Stomach (tissue), 9 donors: ENCODE results near the gene PDE8B. TPM values are rescaled to one million over a fixed set of nuclear protein-coding genes. Genes with fewer than 3 reads are reported as not detected.

Source experiments
- DNase-seq, 2 donors: peaks; one replicate each; pipeline versions ENCODE4 v3.0.0 to v3.0.0-alpha.2; 2013 to 2019
- H3K27ac ChIP-seq, 5 donors: fragments of 200-600 bp in 4 of 5; sonication (generic) in 4 of 5; one replicate each; pipeline ENCODE4 v1.5.1; 2013 to 2019; ENCODE audit warnings: mild to moderate bottlenecking in 1 of 5, moderate library complexity in 1 of 5
- H3K27me3 ChIP-seq, 3 donors: fragments of 200-600 bp; sonication (generic); one replicate each; pipeline ENCODE4 v1.5.1; 2017 to 2019; ENCODE audit warnings: mixed run types in 1 of 3
- H3K36me3 ChIP-seq, 4 donors: fragments of 200-600 bp; sonication (generic); 1 replicate in 3 of 4; 2 replicates in 1 of 4; pipeline ENCODE4 v1.5.1; 2016 to 2019
- H3K4me1 ChIP-seq, 4 donors: fragments of 200-600 bp; sonication (generic); one replicate each; pipeline ENCODE4 v1.5.1; 2016 to 2019
- H3K4me3 ChIP-seq, 4 donors: fragments of 200-600 bp; sonication (generic) in 3 of 4; one replicate each; pipeline ENCODE4 v1.5.1; 2016 to 2019; ENCODE audit warnings: mild to moderate bottlenecking in 1 of 4
- H3K9me3 ChIP-seq, 4 donors: fragments of 200-600 bp; sonication (generic); one replicate each; pipeline ENCODE4 v1.5.1; 2016 to 2019
- EP300 ChIP-seq: sonication (generic); formaldehyde crosslinking; IDR thresholded peaks from one replicate; pipeline ENCODE4 v1.6.1; 2017; ENCODE audit warnings: antibody characterized with exemption
- POLR2A ChIP-seq, 4 donors: fragments of 450-650 bp; IDR thresholded peaks; one replicate each; pipeline ENCODE4 v1.6.1; 2016; ENCODE audit warnings: antibody characterized with exemption in 4 of 4, control low read depth in 2 of 4, mild to moderate bottlenecking in 1 of 4, moderate library complexity in 1 of 4
- POLR2AphosphoS5 ChIP-seq, 3 donors: sonication (generic); formaldehyde crosslinking; IDR thresholded peaks; one replicate each; pipeline ENCODE4 v1.6.1; 2016; ENCODE audit warnings: antibody characterized with exemption in 3 of 3
- WGBS, 5 donors: extraction: QIAGEN DNeasy Blood & Tissue Kit in 3 of 5; methylation state at CpG; one replicate each; pipeline versions ENCODE4 v1.1.5 to v1.1.7; 2013 to 2018; 5-methylcytosine and 5-hydroxymethylcytosine counted together
- intact Hi-C: fragments of 100-400 bp; cut with DNase I; formaldehyde crosslinking; loops from one replicate; pipeline ENCODE4 v1.15.1; 2023; ENCODE audit warnings: low total_unique reads
- polyA plus RNA-seq, 3 donors: library from polyadenylated mRNA; stranded (reverse); fragments of 200-250 nt; gene quantifications; one replicate each; pipeline ENCODE4 v1.2.3, GENCODE V29; 2013
- total RNA-seq, 5 donors: library from RNA; depleted of rRNA; stranded (reverse); fragments of >200 nt; gene quantifications; one replicate each; pipeline versions ENCODE4 v1.1.0 to v1.2.3, GENCODE V29; 2014 to 2016
- TF ChIP-seq, protein P1 (sequence below), 7 experiments: fragments of 450-650 bp in 4 of 7; fragments of 200-600 bp in 3 of 7; sonication (generic) in 3 of 7; IDR thresholded peaks; one replicate each; pipeline ENCODE4 v1.5.1; 2016 to 2019; ENCODE audit warnings: antibody characterized with exemption in 7 of 7, control low read depth in 2 of 7, mild to moderate bottlenecking in 1 of 7
- donor health status: healthy with polysubstance abuse.
- donor health status: Bipolar disorder and iron deficiency.
- donor health status: healthy.

Gene PDE8B
- total and polyA plus RNA-seq, 8 donors = 0.56 to 243 (median 3.5) TPM; not detected in 1

DNA sequence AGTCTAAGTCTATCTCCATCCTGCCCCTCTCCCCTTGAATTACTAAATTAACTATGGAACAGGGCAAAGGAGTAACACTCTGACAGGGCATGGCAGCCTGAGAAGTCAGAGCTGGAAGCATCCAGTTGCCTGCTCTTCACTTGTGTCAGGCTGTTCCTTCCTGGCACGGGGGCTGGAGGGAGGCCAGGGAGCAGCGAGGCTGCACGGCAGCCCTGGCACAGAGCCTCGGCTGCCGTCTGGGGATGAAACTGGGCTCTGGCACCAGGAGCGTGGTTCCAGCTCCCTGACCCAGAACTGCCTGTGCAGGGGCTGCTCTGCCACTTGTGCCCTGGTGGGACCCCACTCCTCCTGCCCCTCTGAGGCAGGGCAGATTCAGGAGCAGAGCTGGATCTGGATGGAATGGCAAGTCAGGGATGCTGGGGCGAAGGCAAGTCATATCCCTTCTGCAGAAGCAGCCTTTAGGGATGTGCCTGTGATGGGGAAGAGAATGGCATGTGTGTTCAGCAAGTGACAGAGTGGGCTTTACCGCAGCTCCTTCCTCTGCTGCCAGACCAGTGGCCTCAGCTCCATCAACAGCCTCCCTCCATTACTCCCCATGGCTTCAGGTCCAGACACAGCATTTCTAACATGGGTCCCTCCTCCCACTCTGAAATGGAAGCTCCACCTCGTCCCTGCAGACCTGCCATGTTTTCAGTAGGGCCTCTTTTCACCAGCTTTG lies 42.2 kb upstream of the PDE8B start:
- TF ChIP-seq POLR2A (IDR thresholded peaks at IDR 0.05) (no peak), POLR2AphosphoS5 (IDR thresholded peaks at IDR 0.05) (peak in 2 of 3 donors; percentile 5 to 20)
- peaks cover 9 to 25% (median 18%) of the 10 kb centered on the region in 4 donors for H3K4me1 ChIP-seq
- intact Hi-C loops = no loop called here
- DNase-seq = peak; percentile 62 to 80
- H3K4me3 ChIP-seq = no peak overlapping the region
- no peaks in the 10 kb centered on the region for H3K9me3 ChIP-seq
- H3K27me3 ChIP-seq = no peaks in the 10 kb centered on the region
- peak overlapping the region in 3 of 5 donors; percentile 5 to 62 (median 50) for H3K27ac ChIP-seq
- WGBS, 5 donors = 25 to 39% (median 30%) methylated on average over 9 of the region's 9 CpGs
- H3K36me3 ChIP-seq = no peaks in the 10 kb centered on the region

DNA sequence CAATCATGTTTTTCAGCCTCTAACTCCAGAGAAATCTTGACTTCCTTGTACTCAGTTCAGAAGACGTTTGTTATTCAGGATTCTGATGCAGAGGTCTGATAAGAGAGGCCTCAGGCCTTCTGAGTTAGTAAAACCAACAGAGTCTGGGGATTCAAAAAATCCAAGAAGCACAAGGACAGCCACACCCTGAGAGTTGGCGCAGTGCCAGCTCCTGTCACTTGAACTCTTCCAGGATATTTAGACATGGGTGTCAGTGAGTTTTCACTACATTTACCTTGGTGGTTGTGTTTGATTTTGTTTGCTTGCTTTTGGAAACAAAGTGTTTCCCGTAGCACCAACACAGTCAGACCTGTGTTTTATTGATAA lies 41.6 kb upstream of the PDE8B start:
- Histone ChIP-seq H3K27me3 (no peaks in the 10 kb centered on the region), H3K27ac (peak overlapping the region in 1 of 5 donors; percentile 62), H3K9me3 (no peaks in the 10 kb centered on the region), H3K4me3 (no peak overlapping the region), H3K36me3 (no peaks in the 10 kb centered on the region), H3K4me1 (peaks cover 9 to 25% (median 18%) of the 10 kb centered on the region in 4 donors)
- TF ChIP-seq, protein P1, sequence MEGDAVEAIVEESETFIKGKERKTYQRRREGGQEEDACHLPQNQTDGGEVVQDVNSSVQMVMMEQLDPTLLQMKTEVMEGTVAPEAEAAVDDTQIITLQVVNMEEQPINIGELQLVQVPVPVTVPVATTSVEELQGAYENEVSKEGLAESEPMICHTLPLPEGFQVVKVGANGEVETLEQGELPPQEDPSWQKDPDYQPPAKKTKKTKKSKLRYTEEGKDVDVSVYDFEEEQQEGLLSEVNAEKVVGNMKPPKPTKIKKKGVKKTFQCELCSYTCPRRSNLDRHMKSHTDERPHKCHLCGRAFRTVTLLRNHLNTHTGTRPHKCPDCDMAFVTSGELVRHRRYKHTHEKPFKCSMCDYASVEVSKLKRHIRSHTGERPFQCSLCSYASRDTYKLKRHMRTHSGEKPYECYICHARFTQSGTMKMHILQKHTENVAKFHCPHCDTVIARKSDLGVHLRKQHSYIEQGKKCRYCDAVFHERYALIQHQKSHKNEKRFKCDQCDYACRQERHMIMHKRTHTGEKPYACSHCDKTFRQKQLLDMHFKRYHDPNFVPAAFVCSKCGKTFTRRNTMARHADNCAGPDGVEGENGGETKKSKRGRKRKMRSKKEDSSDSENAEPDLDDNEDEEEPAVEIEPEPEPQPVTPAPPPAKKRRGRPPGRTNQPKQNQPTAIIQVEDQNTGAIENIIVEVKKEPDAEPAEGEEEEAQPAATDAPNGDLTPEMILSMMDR (IDR thresholded peaks at IDR 0.05) = no peak
- TF ChIP-seq POLR2A (IDR thresholded peaks at IDR 0.05) (no peak), EP300 (no peak), POLR2AphosphoS5 (IDR thresholded peaks at IDR 0.05) (no peak)
- peak; percentile 55 to 66 for DNase-seq
- intact Hi-C loops = no loop called here
- 27 to 39% (median 34%) methylated on average over 3 of the region's 3 CpGs for WGBS, 5 donors

DNA sequence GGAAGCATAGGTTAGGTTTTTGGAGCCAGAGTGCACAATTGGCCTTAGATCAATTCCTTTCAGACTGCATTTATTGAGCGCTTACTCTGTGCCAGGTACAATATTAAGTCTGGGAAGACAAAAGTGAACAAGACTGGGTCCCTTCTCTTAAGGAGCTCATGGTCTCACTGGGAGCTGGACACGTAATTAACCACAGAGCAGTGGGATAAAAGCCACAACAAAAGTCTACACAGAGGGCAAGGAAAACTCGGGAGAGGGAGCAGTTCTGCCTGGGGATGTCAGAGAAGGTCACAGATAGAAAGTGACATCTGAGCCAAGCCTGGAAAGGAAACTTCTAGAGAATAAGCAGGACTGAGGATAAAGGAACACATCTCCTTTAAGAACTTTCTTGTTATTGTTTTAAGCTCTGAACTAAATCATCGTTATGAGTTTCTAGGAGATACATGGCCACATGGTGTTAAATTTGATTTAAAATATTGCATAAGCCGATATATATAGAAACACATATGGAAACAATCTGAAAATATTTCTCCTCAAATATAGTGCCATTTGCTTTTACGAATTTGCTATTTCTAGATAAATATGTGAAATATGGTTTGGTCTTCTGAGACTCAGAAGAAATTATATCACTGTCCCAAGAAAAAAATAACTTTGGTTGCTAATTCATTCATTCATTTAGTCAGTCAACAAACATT lies 40.1 kb upstream of the PDE8B start:
- DNase-seq = no peak

DNA sequence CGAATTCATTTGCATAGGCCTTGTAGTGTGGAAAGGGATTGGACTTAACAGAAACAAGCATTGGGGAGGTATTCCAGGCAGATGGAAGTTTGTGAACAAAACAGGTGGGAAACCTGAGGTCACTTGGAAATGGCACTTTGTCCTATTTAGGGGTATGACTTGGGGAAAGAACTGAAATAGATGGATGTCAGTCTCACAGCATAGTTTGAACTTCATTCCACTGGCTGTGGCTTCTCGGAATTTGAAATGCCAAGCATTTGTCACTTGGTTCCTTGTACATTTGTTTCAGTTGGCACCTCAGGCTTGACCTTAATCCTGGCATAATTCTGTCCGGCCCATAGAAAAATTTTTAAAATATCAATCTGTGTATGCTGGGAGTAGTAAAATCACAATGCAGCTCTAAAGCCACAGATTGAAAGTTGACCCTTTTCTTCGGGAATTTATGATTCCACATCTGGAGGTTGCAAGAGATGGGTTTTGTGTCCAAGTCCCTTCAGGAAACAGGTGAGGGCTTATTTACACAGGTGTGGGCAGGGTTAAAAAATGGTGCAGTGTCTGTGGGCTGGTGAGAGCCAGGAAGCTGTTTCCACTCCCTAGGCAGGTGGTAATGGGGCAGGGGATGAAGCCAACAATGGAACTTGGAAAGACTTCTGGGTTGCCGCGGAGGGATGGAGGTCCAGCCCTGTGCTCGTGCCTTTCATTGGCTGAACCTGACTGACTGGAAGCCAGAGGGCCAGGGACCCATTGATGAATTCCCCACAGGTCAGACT lies 39.2 kb upstream of the PDE8B start:
- no peak overlapping the region for H3K27ac ChIP-seq
- H3K27me3 ChIP-seq = no peaks in the 10 kb centered on the region
- no peaks in the 10 kb centered on the region for H3K36me3 ChIP-seq
- H3K4me3 ChIP-seq = no peak overlapping the region
- peaks cover 9 to 25% (median 18%) of the 10 kb centered on the region in 4 donors for H3K4me1 ChIP-seq
- 86 to 93% (median 91%) methylated on average over 7 of the region's 7 CpGs for WGBS, 5 donors
- no peak for DNase-seq
- H3K9me3 ChIP-seq = no peaks in the 10 kb centered on the region
- intact Hi-C loops = no loop called here
- TF ChIP-seq POLR2AphosphoS5 (IDR thresholded peaks at IDR 0.05) (no peak), EP300 (no peak), POLR2A (IDR thresholded peaks at IDR 0.05) (no peak)
- TF ChIP-seq, protein P1 (IDR thresholded peaks at IDR 0.05) = no peak

More for the DNA sequence above, 40.1 kb upstream of the PDE8B start:
- Histone ChIP-seq H3K27ac (no peak overlapping the region), H3K4me3 (no peak overlapping the region), H3K36me3 (no peaks in the 10 kb centered on the region), H3K27me3 (no peaks in the 10 kb centered on the region), H3K9me3 (no peaks in the 10 kb centered on the region), H3K4me1 (peaks cover 9 to 25% (median 18%) of the 10 kb centered on the region in 4 donors)
- no peak for TF ChIP-seq POLR2AphosphoS5 (IDR thresholded peaks at IDR 0.05)
- TF ChIP-seq EP300 = no peak
- WGBS, 5 donors = 66 to 85% (median 79%) methylated on average over 6 of the region's 6 CpGs
- intact Hi-C loops = no loop called here

DNA sequence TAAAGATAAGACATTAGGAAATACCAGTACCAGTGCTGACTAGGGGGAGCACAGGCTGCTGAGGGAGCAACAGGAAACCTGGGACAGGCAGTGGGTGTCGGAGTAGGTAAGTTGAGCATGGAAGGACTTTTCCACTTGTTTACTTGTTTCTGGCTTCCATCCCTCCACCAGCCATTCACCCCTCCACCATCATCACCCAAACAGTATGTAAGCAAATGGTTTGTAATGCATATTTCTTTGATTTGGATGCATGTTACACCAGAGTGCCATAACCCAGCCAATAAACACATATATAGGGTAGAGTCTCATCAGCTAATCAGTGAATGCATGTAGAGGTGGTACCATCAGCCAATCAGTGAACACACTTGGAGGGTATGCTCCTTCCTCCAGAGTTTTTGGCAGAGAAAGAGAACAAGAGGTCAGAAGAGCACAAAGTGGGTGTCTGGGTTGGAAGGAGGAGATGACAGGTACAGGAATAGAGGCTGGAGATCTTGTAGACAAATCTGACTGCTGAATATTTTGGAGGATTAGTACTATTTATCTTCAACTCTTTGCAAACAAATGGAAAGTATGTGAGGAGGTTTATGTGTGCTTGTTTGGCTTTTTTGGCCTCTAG lies 37.7 kb upstream of the PDE8B start:
- H3K4me3 ChIP-seq = no peak overlapping the region

More for the DNA sequence above, 37.7 kb upstream of the PDE8B start:
- peaks cover 0 to 4% (median 0%) of the 10 kb centered on the region in 3 donors for H3K27me3 ChIP-seq
- H3K4me1 ChIP-seq = peaks cover 9 to 16% (median 14%) of the 10 kb centered on the region in 4 donors
- TF ChIP-seq POLR2AphosphoS5 (IDR thresholded peaks at IDR 0.05) (no peak), EP300 (no peak), POLR2A (IDR thresholded peaks at IDR 0.05) (no peak)
- TF ChIP-seq, protein P1 (IDR thresholded peaks at IDR 0.05) = no peak
- WGBS, 5 donors = 89 to 100% (median 91%) methylated on average over 1 of the region's 1 CpG
- H3K9me3 ChIP-seq = no peaks in the 10 kb centered on the region
- H3K27ac ChIP-seq = no peak overlapping the region
- no peak for DNase-seq
- intact Hi-C loops = no loop called here
- no peaks in the 10 kb centered on the region for H3K36me3 ChIP-seq
